B cell (primary cell): ENCODE results near the gene CHSY3. TPM values are rescaled to one million over a fixed set of nuclear protein-coding genes. Genes with fewer than 3 reads are reported as not detected.

Source experiments
- ATAC-seq: fragments of 200-7000 bp; cut with Tn5 transposase; one replicate; pipeline ENCODE4 v1.10.0; 2021; ENCODE audit warnings: low read depth, mild to moderate bottlenecking, moderate number of reproducible peaks, moderate library complexity
- CTCF ChIA-PET: fragments of 350-600 bp; sonication (Branson Sonifier 250); formaldehyde crosslinking; loops from one replicate; lab custom pipeline; 2021; ENCODE audit warnings: antibody characterized with exemption, inconsistent platforms; lab: Charles Lee
- POLR2A ChIA-PET: fragments of 350-600 bp; sonication (Branson Sonifier 250); formaldehyde crosslinking; loops from one replicate; lab custom pipeline; 2021; ENCODE audit warnings: antibody characterized with exemption; lab: Charles Lee
- DNase-seq: peaks from one replicate; pipeline ENCODE4 v3.0.0; 2013
- H2AFZ ChIP-seq: 2 replicates; pipeline ENCODE4 v1.6.1; 2012; ENCODE audit warnings: mild to moderate bottlenecking, low read depth, low read length; ENCODE audit not compliant: insufficient read depth, poor library complexity, severe bottlenecking
- H3K27ac ChIP-seq, 2 donors: 1 replicate in 1 of 2; 2 replicates in 1 of 2; pipeline ENCODE4 v1.5.1; 2012 to 2013; ENCODE audit warnings: low read length in 2 of 2, mild to moderate bottlenecking in 2 of 2, moderate library complexity in 1 of 2
- H3K27me3 ChIP-seq, 4 experiments: fragments of 200-600 bp in 1 of 4; sonication (generic) in 1 of 4; replicated peaks in 1 of 4; 1 replicate in 2 of 4; 2 replicates in 2 of 4; pipeline versions ENCODE4 v1.6.1 to v1.7.0; 2013 to 2016; ENCODE audit warnings: low read length in 3 of 4, mild to moderate bottlenecking in 2 of 4, mixed read lengths in 1 of 4, moderate library complexity in 1 of 4; ENCODE audit not compliant: insufficient read depth in 4 of 4, control insufficient read depth in 3 of 4; ENCODE audit errors: control extremely low read depth in 1 of 4
- H3K36me3 ChIP-seq, 2 experiments: replicated peaks in 1 of 2; 1 replicate in 1 of 2; 2 replicates in 1 of 2; pipeline versions ENCODE4 v1.6.1 to v1.7.1; 2013; ENCODE audit warnings: low read length in 1 of 2; ENCODE audit not compliant: insufficient read depth in 2 of 2, control insufficient read depth in 1 of 2; ENCODE audit errors: control extremely low read depth in 1 of 2, extremely low read depth in 1 of 2
- H3K4me1 ChIP-seq, 2 donors: fragments of 200-600 bp in 1 of 2; sonication (generic) in 1 of 2; 1 replicate in 1 of 2; 2 replicates in 1 of 2; pipeline versions ENCODE4 v1.5.1 to v1.6.1; 2013 to 2017; ENCODE audit warnings: low read length in 2 of 2; ENCODE audit not compliant: control insufficient read depth in 2 of 2, insufficient read depth in 2 of 2
- H3K4me2 ChIP-seq: replicated peaks from 2 replicates; pipeline ENCODE3; 2012; ENCODE audit warnings: mild to moderate bottlenecking, low read depth, low read length; ENCODE audit not compliant: poor library complexity, severe bottlenecking
- H3K4me3 ChIP-seq, 5 experiments: fragments of 200-600 bp in 1 of 5; sonication (generic) in 1 of 5; 1 replicate in 3 of 5; 2 replicates in 2 of 5; pipeline versions ENCODE4 v1.5.1 to v1.7.0; 2011 to 2016; ENCODE audit warnings: low read length in 4 of 5, mild to moderate bottlenecking in 4 of 5, low read depth in 2 of 5, control low read depth in 1 of 5, moderate library complexity in 1 of 5; ENCODE audit not compliant: insufficient read depth in 1 of 5; ENCODE audit errors: control extremely low read depth in 1 of 5, extremely low read depth in 1 of 5
- H3K79me2 ChIP-seq: fragments of 200-600 bp; sonication (generic); one replicate; pipeline ENCODE4 v1.6.0; 2016; ENCODE audit warnings: low read length; ENCODE audit not compliant: control insufficient read depth, insufficient read depth
- H3K9ac ChIP-seq: fragments of 200-600 bp; sonication (generic); 2 replicates; pipeline ENCODE4 v1.6.1; 2017; ENCODE audit warnings: mild to moderate bottlenecking, low read length, moderate library complexity
- H3K9me3 ChIP-seq, 3 donors: one replicate each; pipeline versions ENCODE4 v1.6.1 to v1.7.1; 2013; ENCODE audit warnings: low read length in 2 of 3; ENCODE audit not compliant: control insufficient read depth in 2 of 3, insufficient read depth in 1 of 3; ENCODE audit errors: control extremely low read depth in 1 of 3
- H4K20me1 ChIP-seq: 2 replicates; pipeline ENCODE4 v1.6.0; 2012; ENCODE audit warnings: mild to moderate bottlenecking, low read length; ENCODE audit not compliant: insufficient read depth, control insufficient read depth, poor library complexity, severe bottlenecking
- H3K27ac Mint-ChIP-seq: one replicate; pipeline ENCODE4 v1.8.0; 2021; ENCODE audit warnings: mixed read lengths
- H3K27me3 Mint-ChIP-seq: one replicate; pipeline ENCODE4 v1.8.0; 2021; ENCODE audit warnings: mixed read lengths
- H3K4me1 Mint-ChIP-seq: one replicate; pipeline ENCODE4 v1.8.0; 2021; ENCODE audit warnings: mixed read lengths
- H3K4me3 Mint-ChIP-seq: one replicate; pipeline ENCODE4 v1.8.0; 2021; ENCODE audit warnings: mixed read lengths
- H3K9me3 Mint-ChIP-seq: one replicate; pipeline ENCODE4 v1.8.0; 2022; ENCODE audit warnings: mixed read lengths; ENCODE audit not compliant: insufficient read depth
- EZH2 ChIP-seq: IDR thresholded peaks from 2 replicates; pipeline ENCODE4 v1.6.1; 2012; ENCODE audit warnings: borderline replicate concordance, low read depth, mild to moderate bottlenecking, moderate library complexity, low read length; ENCODE audit not compliant: insufficient read depth, poor library complexity, severe bottlenecking
- WGBS: methylation state at CpG from one replicate; pipeline ENCODE4 v1.1.5; 2013; ENCODE audit warnings: missing lambda C conversion rate; ENCODE audit not compliant: insufficient coverage; 5-methylcytosine and 5-hydroxymethylcytosine counted together
- intact Hi-C: fragments of 100-400 bp; cut with micrococcal nuclease; formaldehyde crosslinking; loops from one replicate; pipeline ENCODE4 v1.10.0; 2022
- polyA plus RNA-seq: library from polyadenylated mRNA; depleted of rRNA; stranded (reverse); fragments of >200 nt; gene quantifications from 2 replicates; pipeline ENCODE4 v1.2.3, GENCODE V29; 2012
- total RNA-seq, 2 donors: library from RNA; stranded (reverse); fragments of 120-200 nt in 1 of 2; gene quantifications; 1 replicate in 1 of 2; 2 replicates in 1 of 2; pipeline versions ENCODE4 v1.2.3 to v1.2.4, GENCODE V29; 2013 to 2022
- TF ChIP-seq, protein P1 (sequence below): fragments of 200-600 bp; IDR thresholded peaks from one replicate; pipeline ENCODE4 v1.8.0; 2022; ENCODE audit warnings: antibody characterized with exemption, mild to moderate bottlenecking

CHSY3 gene
- total and polyA plus RNA-seq, 2 donors (not counting 1 experiment from before 2014, with no cell fraction given), result not detected

- no peaks in the 10 kb centered on the region for H3K4me1 ChIP-seq
- no peaks in the 10 kb centered on the region for H3K27me3 Mint-ChIP-seq
- intact Hi-C loops, result no loop called here
- DNase-seq (no peak), ATAC-seq (no peak)
- no peaks in the 10 kb centered on the region for H4K20me1 ChIP-seq
- no peak overlapping the region for H3K27ac ChIP-seq
- no peaks in the 10 kb centered on the region for H3K27me3 ChIP-seq
- no peaks in the 10 kb centered on the region for H3K79me2 ChIP-seq
- no peak overlapping the region for H3K4me3 Mint-ChIP-seq
- H3K4me1 Mint-ChIP-seq, result no peaks in the 10 kb centered on the region
- no peak overlapping the region for H2AFZ ChIP-seq
- no peaks in the 10 kb centered on the region for H3K9me3 Mint-ChIP-seq
- H3K9me3 ChIP-seq, result no peaks in the 10 kb centered on the region
- ChIA-PET CTCF (no interaction called here), POLR2A (no interaction called here)
- H3K4me2 ChIP-seq, result no peak overlapping the region
- H3K9ac ChIP-seq, result no peak overlapping the region
- no peak overlapping the region for H3K4me3 ChIP-seq
- TF ChIP-seq, protein P1, sequence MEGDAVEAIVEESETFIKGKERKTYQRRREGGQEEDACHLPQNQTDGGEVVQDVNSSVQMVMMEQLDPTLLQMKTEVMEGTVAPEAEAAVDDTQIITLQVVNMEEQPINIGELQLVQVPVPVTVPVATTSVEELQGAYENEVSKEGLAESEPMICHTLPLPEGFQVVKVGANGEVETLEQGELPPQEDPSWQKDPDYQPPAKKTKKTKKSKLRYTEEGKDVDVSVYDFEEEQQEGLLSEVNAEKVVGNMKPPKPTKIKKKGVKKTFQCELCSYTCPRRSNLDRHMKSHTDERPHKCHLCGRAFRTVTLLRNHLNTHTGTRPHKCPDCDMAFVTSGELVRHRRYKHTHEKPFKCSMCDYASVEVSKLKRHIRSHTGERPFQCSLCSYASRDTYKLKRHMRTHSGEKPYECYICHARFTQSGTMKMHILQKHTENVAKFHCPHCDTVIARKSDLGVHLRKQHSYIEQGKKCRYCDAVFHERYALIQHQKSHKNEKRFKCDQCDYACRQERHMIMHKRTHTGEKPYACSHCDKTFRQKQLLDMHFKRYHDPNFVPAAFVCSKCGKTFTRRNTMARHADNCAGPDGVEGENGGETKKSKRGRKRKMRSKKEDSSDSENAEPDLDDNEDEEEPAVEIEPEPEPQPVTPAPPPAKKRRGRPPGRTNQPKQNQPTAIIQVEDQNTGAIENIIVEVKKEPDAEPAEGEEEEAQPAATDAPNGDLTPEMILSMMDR, result no peak
- TF ChIP-seq EZH2, result no peak
- H3K36me3 ChIP-seq, result no peaks in the 10 kb centered on the region
- no peak overlapping the region for H3K27ac Mint-ChIP-seq
Measured at GRCh38 chr5:130024006-130024405, 119.7 kb downstream of the CHSY3 start.

DNA sequence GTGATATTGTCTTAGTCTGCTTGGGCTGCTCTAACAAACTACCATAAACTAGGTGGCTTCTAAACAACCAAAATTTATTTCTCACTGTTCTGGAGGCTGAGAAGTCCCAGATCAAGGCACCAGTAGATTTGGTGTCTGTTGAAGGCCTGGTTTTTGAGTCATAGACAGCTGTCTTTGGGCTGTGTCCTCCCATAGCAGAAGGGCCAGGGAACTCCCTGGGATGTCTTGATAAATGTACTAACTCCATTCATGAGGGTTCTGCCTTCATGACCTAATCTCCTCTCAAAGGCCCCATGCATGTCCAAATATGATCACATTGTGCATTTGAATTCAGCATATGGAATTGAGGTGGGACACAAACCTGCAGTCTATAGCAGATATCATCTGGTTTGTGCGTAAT lies 121.2 kb downstream of the CHSY3 start:
- 100% methylated on average over 1 of the region's 1 CpG for WGBS
- Histone ChIP-seq H3K9ac (no peak overlapping the region), H3K27ac (no peak overlapping the region), H3K27me3 (no peaks in the 10 kb centered on the region), H3K4me3 (no peak overlapping the region), H3K4me1 (no peaks in the 10 kb centered on the region), H3K9me3 (no peaks in the 10 kb centered on the region), H3K36me3 (no peaks in the 10 kb centered on the region), H2AFZ (no peak overlapping the region), H3K4me2 (no peak overlapping the region), H3K79me2 (no peaks in the 10 kb centered on the region), H4K20me1 (no peaks in the 10 kb centered on the region)
- no peaks in the 10 kb centered on the region for H3K27me3 Mint-ChIP-seq
- H3K9me3 Mint-ChIP-seq, result no peaks in the 10 kb centered on the region
- ChIA-PET POLR2A (no interaction called here), CTCF (no interaction called here)
- H3K4me3 Mint-ChIP-seq, result no peak overlapping the region
- intact Hi-C loops, result no loop called here
- DNase-seq (no peak), ATAC-seq (no peak)
- TF ChIP-seq EZH2, result no peak
- TF ChIP-seq, protein P1, result no peak
- H3K27ac Mint-ChIP-seq, result no peak overlapping the region
- no peaks in the 10 kb centered on the region for H3K4me1 Mint-ChIP-seq
